HepG2 (cell line): Measurements from ENCODE around the gene DND1. TPM values are rescaled to one million over a fixed set of nuclear protein-coding genes. Genes with fewer than 3 reads are reported as not detected.

Experiments
- MAF1 ChIP-seq: sonication (generic); formaldehyde crosslinking; IDR thresholded peaks from 2 replicates; pipeline ENCODE4 v1.5.0; 2020; ENCODE audit warnings: missing genetic modification reagents, borderline replicate concordance
- MEIS2 ChIP-seq: sonication (generic); formaldehyde crosslinking; IDR thresholded peaks from 2 replicates; pipeline ENCODE4 v1.9.0; 2021; ENCODE audit warnings: mild to moderate bottlenecking, missing genetic modification reagents
- MYNN ChIP-seq: sonication (generic); formaldehyde crosslinking; IDR thresholded peaks from 2 replicates; pipeline ENCODE4 v1.4.0; 2020; ENCODE audit warnings: mild to moderate bottlenecking, low read depth, missing genetic modification reagents
- MZF1 ChIP-seq: sonication (generic); formaldehyde crosslinking; IDR thresholded peaks from 2 replicates; pipeline ENCODE4 v1.8.1; 2023; ENCODE audit warnings: mild to moderate bottlenecking, missing genetic modification reagents, borderline replicate concordance
- NONO ChIP-seq, 2 experiments: fragments of 450-650 bp in 1 of 2; sonication (generic) in 1 of 2; formaldehyde crosslinking in 1 of 2; IDR thresholded peaks in 1 of 2; conservative IDR thresholded peaks in 1 of 2; 2 replicates each; pipeline versions ENCODE4 v1.6.1 to v1.8.0; 2017 to 2022; ENCODE audit warnings: mild to moderate bottlenecking in 1 of 2, missing genetic modification reagents in 1 of 2, moderate library complexity in 1 of 2
- NR2F6 ChIP-seq, 2 experiments: IDR thresholded peaks; 2 replicates each; pipeline ENCODE4 v1.6.1; 2016; ENCODE audit warnings: antibody characterized with exemption in 1 of 2, mild to moderate bottlenecking in 1 of 2
- PRDM10 ChIP-seq: sonication (generic); formaldehyde crosslinking; IDR thresholded peaks from 2 replicates; pipeline ENCODE4 v1.4.0; 2020; ENCODE audit warnings: low read depth, missing genetic modification reagents
- ZBED4 ChIP-seq: sonication (generic); formaldehyde crosslinking; IDR thresholded peaks from 2 replicates; pipeline ENCODE4 v1.4.0; 2020; ENCODE audit warnings: missing genetic modification reagents, borderline replicate concordance
- ZBTB7B ChIP-seq: sonication (generic); formaldehyde crosslinking; IDR thresholded peaks from 2 replicates; pipeline ENCODE4 v1.4.0; 2020; ENCODE audit warnings: missing genetic modification reagents
- ZNF646 ChIP-seq: sonication (generic); formaldehyde crosslinking; IDR thresholded peaks from 2 replicates; pipeline ENCODE4 v1.9.0; 2021; ENCODE audit warnings: mild to moderate bottlenecking, missing genetic modification reagents
- ZNF766 ChIP-seq: sonication (generic); formaldehyde crosslinking; IDR thresholded peaks from 2 replicates; pipeline ENCODE4 v1.5.0; 2020; ENCODE audit warnings: missing genetic modification reagents, borderline replicate concordance
- polyA plus RNA-seq, 8 experiments: library from polyadenylated mRNA; depleted of rRNA in 3 of 8; stranded (reverse) in 7 of 8; unstranded in 1 of 8; fragments of >200 nt; fragmentation: Illumina TruSeq in 4 of 8; extraction: Trizol in 4 of 8; gene quantifications; 2 replicates each; pipeline versions ENCODE4 v1.2.1 to v1.2.3, GENCODE V29; 2011 to 2016; ENCODE audit warnings: low read depth in 4 of 8, missing spikeins in 1 of 8, mixed read lengths in 1 of 8; ENCODE audit not compliant: insufficient read depth in 1 of 8
- total RNA-seq, 5 experiments: library from RNA; depleted of rRNA; stranded (reverse); fragments of >200 nt; fragmentation: Illumina TruSeq; extraction: Trizol; gene quantifications; 2 replicates each; pipeline ENCODE4 v1.2.3, GENCODE V29; 2016; ENCODE audit warnings: low read depth in 1 of 5

DND1 gene
- total and polyA plus RNA-seq, 2 of the 13 experiments (the other 11 are each of a cell fraction or from before 2014, with no cell fraction given), result 0.48 to 0.55 TPM

GRCh38 chr5:140710899-140711552 is 37.6 kb upstream of the DND1 start (continued):
- peak; percentile 69 for TF ChIP-seq PRDM10
- TF ChIP-seq ZBED4, result peak; percentile 88; the same call in 1 of the 2 replicates
- no peak for TF ChIP-seq MYNN
- peak; percentile 25; the same call in 1 of the 2 replicates for TF ChIP-seq ZNF646 (CRISPR knock-in tag)
- TF ChIP-seq MAF1 (CRISPR knock-in tag), result peak; percentile 97
- TF ChIP-seq NR2F6 (IDR thresholded peaks at IDR 0.05), result 0 out of 2 replicates have a peak, but pooled peaks have one; percentile 33
- no peak; the same call in 1 of the 2 replicates for TF ChIP-seq NR2F6 (CRISPR knock-in tag; IDR thresholded peaks at IDR 0.05)
- TF ChIP-seq NONO (IDR thresholded peaks at IDR 0.05), result no peak
- peak; percentile 61; the same call in 1 of the 2 replicates for TF ChIP-seq NONO (CRISPR knock-in tag; conservative IDR thresholded peaks at IDR 0.05)
- TF ChIP-seq MEIS2, result no peak; the same call in 1 of the 2 replicates
- TF ChIP-seq ZNF766 (CRISPR knock-in tag), result peak; percentile 75
- no peak for TF ChIP-seq MZF1 (CRISPR knock-in tag)
- TF ChIP-seq ZBTB7B (CRISPR knock-in tag), result 0 out of 2 replicates have a peak, but pooled peaks have one; percentile 16
